Lower leg skin (tissue), 3 donors: ENCODE measurements around the gene USP2.

Experiments used
- CTCF ChIP-seq, 3 donors: fragments of 450-650 bp; IDR thresholded peaks; one replicate each; pipeline ENCODE4 v1.5.1; 2016; ENCODE audit warnings: antibody characterized with exemption in 3 of 3, mild to moderate bottlenecking in 3 of 3, moderate library complexity in 2 of 3
- POLR2A ChIP-seq, 2 donors: fragments of 450-650 bp; IDR thresholded peaks; one replicate each; pipeline ENCODE4 v1.6.1; 2016 to 2017; ENCODE audit warnings: antibody characterized with exemption in 2 of 2, mild to moderate bottlenecking in 1 of 2, moderate library complexity in 1 of 2

- no peak for TF ChIP-seq CTCF (IDR thresholded peaks at IDR 0.05)
- no peak for TF ChIP-seq POLR2A (IDR thresholded peaks at IDR 0.05)
Observed at GRCh38 chr11:119318240-119319135, 63.0 kb downstream of the USP2 start.
